ES-I3 (cell line): ENCODE results near the gene BCL2.
"Not testable (repeated sequence)": the region's sequence is repeated elsewhere in the genome, so short reads cannot be mapped to it uniquely, and the experiment has no call there.

Experiments
- H3K36me3 ChIP-seq: 2 replicates; pipeline ENCODE4 v1.6.1; 2013; ENCODE audit warnings: mild to moderate bottlenecking, low read length, control low read depth, moderate library complexity; ENCODE audit not compliant: insufficient read depth
- H3K4me1 ChIP-seq: 2 replicates; pipeline ENCODE4 v1.6.1; 2013; ENCODE audit warnings: mild to moderate bottlenecking, control low read depth, low read length; ENCODE audit not compliant: insufficient read depth
- H3K9ac ChIP-seq: 2 replicates; pipeline ENCODE4 v1.6.1; 2013; ENCODE audit warnings: low read depth, mild to moderate bottlenecking, low read length, moderate library complexity
- H3K9me3 ChIP-seq: 2 replicates; pipeline ENCODE4 v1.6.1; 2013; ENCODE audit warnings: mild to moderate bottlenecking, low read length, moderate library complexity; ENCODE audit not compliant: control insufficient read depth, insufficient read depth

The BCL2 gene

GRCh38 chr18:63198098-63198760 lies 121.3 kb downstream of the BCL2 start:
- Histone ChIP-seq H3K36me3 (no peaks in the 10 kb centered on the region), H3K9ac (no peak overlapping the region), H3K4me1 (no peaks in the 10 kb centered on the region), H3K9me3 (no peaks in the 10 kb centered on the region)

- no peaks in the 10 kb centered on the region for H3K4me1 ChIP-seq
- no peaks in the 10 kb centered on the region for H3K9me3 ChIP-seq
- no peaks in the 10 kb centered on the region for H3K36me3 ChIP-seq
- H3K9ac ChIP-seq, result no peak overlapping the region
These were observed 122.2 kb downstream of the BCL2 start for GRCh38 chr18:63197246-63197869.

- H3K36me3 ChIP-seq, result no peaks in the 10 kb centered on the region
- no peaks in the 10 kb centered on the region for H3K4me1 ChIP-seq
- no peaks in the 10 kb centered on the region for H3K9me3 ChIP-seq
- H3K9ac ChIP-seq, result no peak overlapping the region
These were observed 124.0 kb downstream of the BCL2 start for GRCh38 chr18:63195326-63196159.

GRCh38 chr18:63192885-63193349 lies 126.7 kb downstream of the BCL2 start:
- H3K4me1 ChIP-seq, result no peaks in the 10 kb centered on the region
- no peaks in the 10 kb centered on the region for H3K9me3 ChIP-seq
- no peaks in the 10 kb centered on the region for H3K36me3 ChIP-seq
- H3K9ac ChIP-seq, result no peak overlapping the region

- Histone ChIP-seq H3K9me3 (no peaks in the 10 kb centered on the region), H3K4me1 (no peaks in the 10 kb centered on the region), H3K36me3 (no peaks in the 10 kb centered on the region), H3K9ac (no peak overlapping the region)
These were observed 127.3 kb downstream of the BCL2 start for GRCh38 chr18:63192126-63192884.

GRCh38 chr18:63191413-63191812 lies 128.2 kb downstream of the BCL2 start:
- Histone ChIP-seq H3K36me3 (no peaks in the 10 kb centered on the region), H3K9me3 (no peaks in the 10 kb centered on the region), H3K4me1 (no peaks in the 10 kb centered on the region), H3K9ac (no peak overlapping the region)

- not testable (repeated sequence) for H3K9me3 ChIP-seq, H3K36me3 ChIP-seq, H3K4me1 ChIP-seq, H3K9ac ChIP-seq
These were observed 128.7 kb downstream of the BCL2 start for GRCh38 chr18:63190838-63191237.

GRCh38 chr18:63189817-63190216 lies 129.8 kb downstream of the BCL2 start:
- H3K9me3 ChIP-seq, result no peaks in the 10 kb centered on the region
- H3K9ac ChIP-seq, result no peak overlapping the region
- H3K4me1 ChIP-seq, result no peaks in the 10 kb centered on the region

GRCh38 chr18:63189041-63189440 lies 130.5 kb downstream of the BCL2 start:
- Histone ChIP-seq H3K4me1 (no peaks in the 10 kb centered on the region), H3K9me3 (no peaks in the 10 kb centered on the region), H3K36me3 (no peaks in the 10 kb centered on the region), H3K9ac (no peak overlapping the region)

More at GRCh38 chr18:63189817-63190216, 129.8 kb downstream of the BCL2 start:
- H3K36me3 ChIP-seq, result no peaks in the 10 kb centered on the region

GRCh38 chr18:63187791-63188460 lies 131.6 kb downstream of the BCL2 start:
- Histone ChIP-seq H3K9me3 (no peaks in the 10 kb centered on the region), H3K36me3 (no peaks in the 10 kb centered on the region), H3K4me1 (no peaks in the 10 kb centered on the region), H3K9ac (no peak overlapping the region)

GRCh38 chr18:63187223-63187574 lies 132.4 kb downstream of the BCL2 start:
- Histone ChIP-seq H3K4me1 (no peaks in the 10 kb centered on the region), H3K9me3 (no peaks in the 10 kb centered on the region), H3K9ac (no peak overlapping the region), H3K36me3 (no peaks in the 10 kb centered on the region)

GRCh38 chr18:63186520-63187222 lies 132.9 kb downstream of the BCL2 start:
- Histone ChIP-seq H3K9ac (no peak overlapping the region), H3K4me1 (no peaks in the 10 kb centered on the region), H3K36me3 (no peaks in the 10 kb centered on the region), H3K9me3 (no peaks in the 10 kb centered on the region)

- Histone ChIP-seq H3K36me3 (no peaks in the 10 kb centered on the region), H3K9ac (no peak overlapping the region), H3K4me1 (no peaks in the 10 kb centered on the region), H3K9me3 (no peaks in the 10 kb centered on the region)
These were observed 133.6 kb downstream of the BCL2 start for GRCh38 chr18:63185984-63186383.
